WTC11 (cell line): ENCODE data around the gene SLC25A10. TPM values are rescaled to one million over a fixed set of nuclear protein-coding genes. Genes with fewer than 3 reads are reported as not detected.

Source experiments
- ATAC-seq: fragments of 200-7000 bp; cut with Tn5 transposase; 2 replicates; pipeline ENCODE4 v1.10.0; 2021; ENCODE audit warnings: mild to moderate bottlenecking, moderate library complexity
- CTCF ChIA-PET: fragments of 300-600 bp; sonication (Branson Sonifier 250); formaldehyde crosslinking; loops from one replicate; lab custom pipeline; 2021; ENCODE audit warnings: antibody characterized with exemption; lab: Charles Lee
- POLR2A ChIA-PET: fragments of 350-600 bp; sonication (Branson Sonifier 250); formaldehyde crosslinking; loops from one replicate; lab custom pipeline; 2021; ENCODE audit warnings: antibody characterized with exemption; lab: Charles Lee
- DNase-seq: peaks from one replicate; pipeline ENCODE4 v3.0.0; 2021; ENCODE audit warnings: low spot score
- H3K27ac Mint-ChIP-seq: 2 replicates; pipeline ENCODE4 v1.8.0; 2021; ENCODE audit warnings: mixed read lengths
- H3K27me3 Mint-ChIP-seq: 2 replicates; pipeline ENCODE4 v1.8.0; 2021; ENCODE audit warnings: low read depth, mild to moderate bottlenecking, moderate library complexity, mixed read lengths
- H3K36me3 Mint-ChIP-seq: 2 replicates; pipeline ENCODE4 v1.8.0; 2021; ENCODE audit warnings: mixed read lengths
- H3K4me1 Mint-ChIP-seq: 2 replicates; pipeline ENCODE4 v1.8.0; 2022; ENCODE audit warnings: mixed read lengths
- H3K4me3 Mint-ChIP-seq: 2 replicates; pipeline ENCODE4 v1.8.0; 2021; ENCODE audit warnings: mild to moderate bottlenecking, moderate library complexity, mixed read lengths
- H3K9me3 Mint-ChIP-seq: 2 replicates; pipeline ENCODE4 v1.8.0; 2021; ENCODE audit warnings: mixed read lengths
- ATF1 ChIP-seq: sonication (generic); formaldehyde crosslinking; IDR thresholded peaks from 2 replicates; pipeline ENCODE4 v1.8.1; 2023; ENCODE audit warnings: mild to moderate bottlenecking, moderate library complexity, missing genetic modification reagents
- ATF2 ChIP-seq: sonication (generic); formaldehyde crosslinking; IDR thresholded peaks from 2 replicates; pipeline ENCODE4 v1.8.1; 2022; ENCODE audit warnings: low read depth, missing genetic modification reagents, borderline replicate concordance
- EMX1 ChIP-seq: fragments of 250-450 bp; sonication (Bioruptor Pico); IDR thresholded peaks from 2 replicates; pipeline ENCODE4 v1.8.0; 2021; ENCODE audit warnings: mild to moderate bottlenecking
- ESRRA ChIP-seq: sonication (generic); formaldehyde crosslinking; IDR thresholded peaks from 2 replicates; pipeline ENCODE4 v1.8.1; 2022; ENCODE audit warnings: mild to moderate bottlenecking, missing genetic modification reagents, borderline replicate concordance
- ETV6 ChIP-seq: sonication (generic); formaldehyde crosslinking; IDR thresholded peaks from 2 replicates; pipeline ENCODE4 v1.8.1; 2022; ENCODE audit warnings: mild to moderate bottlenecking, missing genetic modification reagents
- FOXJ3 ChIP-seq: sonication (generic); formaldehyde crosslinking; IDR thresholded peaks from 2 replicates; pipeline ENCODE4 v1.9.0; 2021; ENCODE audit warnings: missing genetic modification reagents, mild to moderate bottlenecking, borderline replicate concordance
- FOXK1 ChIP-seq: sonication (generic); formaldehyde crosslinking; IDR thresholded peaks from 2 replicates; pipeline ENCODE4 v1.8.0; 2022; ENCODE audit warnings: mild to moderate bottlenecking, moderate library complexity, missing genetic modification reagents
- GTF2I ChIP-seq: fragments of 250-450 bp; sonication (Bioruptor Pico); conservative IDR thresholded peaks from 2 replicates; pipeline ENCODE4 v1.4.0; 2021; ENCODE audit warnings: mild to moderate bottlenecking
- JAZF1 ChIP-seq: fragments of 250-450 bp; sonication (Bioruptor Pico); IDR thresholded peaks from 2 replicates; pipeline ENCODE4 v1.9.0; 2021; ENCODE audit warnings: moderate library complexity, mild to moderate bottlenecking, inconsistent platforms
- NFATC4 ChIP-seq: fragments of 250-450 bp; sonication (Bioruptor Pico); IDR thresholded peaks from 2 replicates; pipeline ENCODE4 v1.9.0; 2021; ENCODE audit warnings: mild to moderate bottlenecking
- PRRX2 ChIP-seq: fragments of 250-450 bp; sonication (Bioruptor Pico); IDR thresholded peaks from 2 replicates; pipeline ENCODE4 v1.8.0; 2021; ENCODE audit warnings: mild to moderate bottlenecking
- STAT6 ChIP-seq: sonication (generic); formaldehyde crosslinking; conservative IDR thresholded peaks from 2 replicates; pipeline ENCODE4 v1.8.1; 2023; ENCODE audit warnings: mild to moderate bottlenecking, low read depth, missing genetic modification reagents, moderate library complexity
- TEAD1 ChIP-seq: sonication (generic); formaldehyde crosslinking; IDR thresholded peaks from 2 replicates; pipeline ENCODE4 v1.8.0; 2022; ENCODE audit warnings: mild to moderate bottlenecking, missing genetic modification reagents
- ZNF219 ChIP-seq: sonication (generic); formaldehyde crosslinking; IDR thresholded peaks from 2 replicates; pipeline ENCODE4 v1.8.0; 2023; ENCODE audit warnings: missing genetic modification reagents, mild to moderate bottlenecking, borderline replicate concordance
- ZNF263 ChIP-seq: sonication (generic); formaldehyde crosslinking; IDR thresholded peaks from 2 replicates; pipeline ENCODE4 v1.8.1; 2022; ENCODE audit warnings: low read depth, mild to moderate bottlenecking, moderate library complexity, missing genetic modification reagents
- ZNF423 ChIP-seq: fragments of 250-450 bp; sonication (Bioruptor Pico); IDR thresholded peaks from 2 replicates; pipeline ENCODE4 v2.1.2; 2022; ENCODE audit warnings: mild to moderate bottlenecking, moderate library complexity
- ZNF671 ChIP-seq: fragments of 250-450 bp; sonication (Bioruptor Pico); IDR thresholded peaks from 2 replicates; pipeline ENCODE4 v1.8.0; 2021; ENCODE audit warnings: mild to moderate bottlenecking
- total RNA-seq: library from RNA; stranded (reverse); gene quantifications from 3 replicates; pipeline ENCODE4 v1.2.3, GENCODE V29; 2021

SLC25A10 gene
- total RNA-seq, 1 experiment from 2014 or later: 38.7 TPM

- H3K4me3 Mint-ChIP-seq: no peak overlapping the region
Observed at GRCh38 chr17:81707725-81708646, 4.1 kb upstream of the SLC25A10 start.

GRCh38 chr17:81708739-81709185 lies 3.3 kb upstream of the SLC25A10 start:
- TF ChIP-seq ZNF423 (CRISPR knock-in tag) (no peak), TEAD1 (CRISPR knock-in tag) (no peak), GTF2I (CRISPR knock-in tag) (no peak)
- TF ChIP-seq, all 79 proteins: peak for 0
- no peak for ATAC-seq
- no peak overlapping the region for H3K4me3 Mint-ChIP-seq
- H3K4me1 Mint-ChIP-seq: peaks cover 29% of the 10 kb centered on the region
- H3K27me3 Mint-ChIP-seq: peaks cover 2% of the 10 kb centered on the region; the same call in 1 of the 2 replicates
- H3K27ac Mint-ChIP-seq: peak overlapping the region; percentile 89
- ChIA-PET POLR2A (no interaction called here), CTCF (interaction anchor here (2.0 kb wide), 1 partner anchor 25 kb away, joined by 5 read pairs; the partner anchor contains the start of genes ARL16 and HGS)
- no peak for DNase-seq
- peaks cover 24% of the 10 kb centered on the region for H3K36me3 Mint-ChIP-seq
- no peaks in the 10 kb centered on the region for H3K9me3 Mint-ChIP-seq

More at GRCh38 chr17:81707725-81708646, 4.1 kb upstream of the SLC25A10 start:
- Mint-ChIP-seq H3K9me3 (no peaks in the 10 kb centered on the region), H3K27me3 (peaks cover 2% of the 10 kb centered on the region; the same call in 1 of the 2 replicates), H3K27ac (no peak overlapping the region), H3K4me1 (peaks cover 25% of the 10 kb centered on the region), H3K36me3 (peaks cover 24% of the 10 kb centered on the region)
- ATAC-seq: no peak
- POLR2A ChIA-PET: no interaction called here
- no peak for TF ChIP-seq JAZF1 (CRISPR knock-in tag)
- TF ChIP-seq FOXJ3: no peak
- no peak for TF ChIP-seq ATF2 (CRISPR knock-in tag)
- TF ChIP-seq ZNF671: no peak
- TF ChIP-seq ZNF263 (CRISPR knock-in tag): no peak
- no peak for TF ChIP-seq PRRX2 (CRISPR knock-in tag)
- no peak for TF ChIP-seq NFATC4 (CRISPR knock-in tag)
- no peak for TF ChIP-seq STAT6 (CRISPR knock-in tag)
- TF ChIP-seq EMX1 (CRISPR knock-in tag): no peak
- TF ChIP-seq FOXK1 (CRISPR knock-in tag): no peak
- no peak for TF ChIP-seq ESRRA (CRISPR knock-in tag)
- no peak for TF ChIP-seq ATF1
- TF ChIP-seq ZNF219 (CRISPR knock-in tag): no peak
- TF ChIP-seq ETV6 (CRISPR knock-in tag): no peak
- TF ChIP-seq, all 79 proteins: peak for 0
- CTCF ChIA-PET: interaction anchor here (2.0 kb wide), 1 partner anchor 24 kb away, joined by 5 read pairs; the partner anchor contains the start of genes ARL16 and HGS
- DNase-seq: no peak
